Measurements from ENCODE around the gene MYO7B. TPM values are rescaled to one million over a fixed set of nuclear protein-coding genes. Genes with fewer than 3 reads are reported as not detected.

The MYO7B gene
- total and polyA plus RNA-seq, 2 experiments from 2014 or later, result 17.6 to 20.1 TPM

DNA sequence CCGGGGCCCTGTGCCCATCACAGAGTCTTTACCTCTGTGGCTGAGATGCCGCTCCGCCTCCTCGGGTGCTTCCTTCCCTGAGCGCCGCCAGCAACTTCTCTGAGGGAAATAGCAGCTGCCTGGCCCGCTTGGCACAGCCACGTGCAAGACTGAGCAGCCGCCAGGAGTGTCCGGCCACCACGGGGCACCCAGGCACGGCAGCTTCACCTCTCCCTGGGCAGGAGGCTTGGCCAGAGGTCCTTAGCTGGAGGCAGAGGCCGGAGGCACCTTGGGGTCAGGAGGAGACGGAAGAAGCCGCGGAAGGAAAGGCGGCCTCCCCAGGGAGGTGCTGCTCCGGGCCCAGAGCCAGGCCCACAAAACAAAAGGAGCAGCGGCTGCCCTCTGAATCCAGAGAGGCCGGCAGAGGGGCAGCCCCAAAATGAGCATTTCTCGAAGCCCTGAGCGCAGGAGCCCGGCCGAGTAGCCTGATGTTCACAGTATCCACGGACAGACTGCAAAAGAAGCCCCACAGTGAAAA, 145.9 kb downstream of the MYO7B start:
- Histone ChIP-seq H3K4me2 (peak overlapping the region; percentile 35), H2AFZ (no peak overlapping the region), H3K9me3 (ENCODE audit: low read depth) (no peaks in the 10 kb centered on the region), H3K9me2 (replicated peaks; ENCODE audit: insufficient read depth) (no peaks in the 10 kb centered on the region), H3K4me1 (ENCODE audit: insufficient read depth) (peaks cover 36% of the 10 kb centered on the region), H3K4me3 (no peak overlapping the region), H3K36me3 (replicated peaks; ENCODE audit: insufficient read depth, low read depth) (no peaks in the 10 kb centered on the region), H4K20me1 (ENCODE audit: insufficient read depth, poor library complexity, severe bottlenecking) (no peaks in the 10 kb centered on the region), H3K27me3 (peaks cover 20% of the 10 kb centered on the region), H3K79me2 (no peaks in the 10 kb centered on the region), H3K27ac (peak overlapping the region; percentile 52)
- no peak for DNase-seq (ENCODE audit: low spot score)
- WGBS (ENCODE audit: low lambda C conversion rate, missing lambda C conversion rate), result 82% methylated on average over 25 of the region's 25 CpGs
- TF ChIP-seq EZH2 (IDR thresholded peaks at IDR 0.05; ENCODE audit: borderline replicate concordance) (no peak), EZH2phosphoT487 (IDR thresholded peaks at IDR 0.05; ENCODE audit: low read depth, severe bottlenecking, unreplicated experiment) (no peak)
- TF ChIP-seq, protein P1, sequence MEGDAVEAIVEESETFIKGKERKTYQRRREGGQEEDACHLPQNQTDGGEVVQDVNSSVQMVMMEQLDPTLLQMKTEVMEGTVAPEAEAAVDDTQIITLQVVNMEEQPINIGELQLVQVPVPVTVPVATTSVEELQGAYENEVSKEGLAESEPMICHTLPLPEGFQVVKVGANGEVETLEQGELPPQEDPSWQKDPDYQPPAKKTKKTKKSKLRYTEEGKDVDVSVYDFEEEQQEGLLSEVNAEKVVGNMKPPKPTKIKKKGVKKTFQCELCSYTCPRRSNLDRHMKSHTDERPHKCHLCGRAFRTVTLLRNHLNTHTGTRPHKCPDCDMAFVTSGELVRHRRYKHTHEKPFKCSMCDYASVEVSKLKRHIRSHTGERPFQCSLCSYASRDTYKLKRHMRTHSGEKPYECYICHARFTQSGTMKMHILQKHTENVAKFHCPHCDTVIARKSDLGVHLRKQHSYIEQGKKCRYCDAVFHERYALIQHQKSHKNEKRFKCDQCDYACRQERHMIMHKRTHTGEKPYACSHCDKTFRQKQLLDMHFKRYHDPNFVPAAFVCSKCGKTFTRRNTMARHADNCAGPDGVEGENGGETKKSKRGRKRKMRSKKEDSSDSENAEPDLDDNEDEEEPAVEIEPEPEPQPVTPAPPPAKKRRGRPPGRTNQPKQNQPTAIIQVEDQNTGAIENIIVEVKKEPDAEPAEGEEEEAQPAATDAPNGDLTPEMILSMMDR (IDR thresholded peaks at IDR 0.05; ENCODE audit: poor library complexity), result no peak

DNA sequence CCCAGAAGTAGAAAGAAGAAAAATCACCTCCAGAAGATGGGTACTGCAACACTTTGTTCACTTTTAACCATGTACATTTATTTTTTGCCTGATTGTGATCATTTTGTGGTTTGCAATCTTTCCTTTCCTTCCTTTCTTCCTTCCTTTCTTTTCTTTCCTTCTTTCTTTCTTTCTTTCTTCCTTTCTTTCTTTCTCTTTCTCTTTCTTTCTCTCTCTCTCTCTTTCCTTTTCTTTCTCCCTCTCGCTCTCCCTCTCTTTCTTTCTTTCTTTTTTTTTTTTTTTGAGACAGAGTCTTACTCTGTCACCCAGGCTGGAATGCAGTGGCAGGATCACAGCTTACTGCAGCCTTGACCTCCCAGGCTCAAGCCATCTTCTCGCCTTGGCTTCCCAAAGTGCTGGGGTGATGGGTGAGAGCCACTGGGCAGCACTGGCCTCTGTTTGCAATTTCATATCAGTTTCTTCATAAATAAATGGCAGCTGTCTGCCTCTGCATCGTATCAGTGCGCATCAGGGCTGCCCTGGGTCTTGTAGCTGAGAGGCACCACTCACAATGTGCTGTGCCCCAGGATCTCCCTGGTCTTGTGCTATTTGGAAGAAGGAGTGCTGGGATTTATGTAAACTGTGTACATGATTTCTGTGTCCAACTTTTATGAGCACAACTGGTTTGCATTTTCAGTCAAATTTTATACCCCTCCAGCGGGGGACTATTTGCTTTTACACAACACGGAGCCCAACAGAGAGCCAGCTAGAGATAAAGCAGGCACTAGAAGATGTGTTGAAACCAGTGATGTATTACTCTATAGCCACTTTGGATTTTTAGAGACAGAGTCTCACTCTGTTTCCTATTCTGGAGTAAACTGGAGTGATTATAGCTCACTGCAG, 146.7 kb downstream of the MYO7B start:
- TF ChIP-seq, protein P1 (IDR thresholded peaks at IDR 0.05; ENCODE audit: poor library complexity), result no peak
- TF ChIP-seq EZH2 (IDR thresholded peaks at IDR 0.05; ENCODE audit: borderline replicate concordance) (no peak), EZH2phosphoT487 (IDR thresholded peaks at IDR 0.05; ENCODE audit: low read depth, severe bottlenecking, unreplicated experiment) (no peak)
- Histone ChIP-seq H3K27ac (peak overlapping the region; percentile 55), H3K36me3 (replicated peaks; ENCODE audit: insufficient read depth, low read depth) (no peaks in the 10 kb centered on the region), H3K9me2 (replicated peaks; ENCODE audit: insufficient read depth) (no peaks in the 10 kb centered on the region), H3K4me3 (no peak overlapping the region), H3K4me2 (peak overlapping the region; percentile 35), H4K20me1 (ENCODE audit: insufficient read depth, poor library complexity, severe bottlenecking) (no peaks in the 10 kb centered on the region), H3K4me1 (ENCODE audit: insufficient read depth) (peaks cover 36% of the 10 kb centered on the region), H3K9me3 (ENCODE audit: low read depth) (no peaks in the 10 kb centered on the region), H3K27me3 (peaks cover 12% of the 10 kb centered on the region), H3K79me2 (no peaks in the 10 kb centered on the region), H2AFZ (no peak overlapping the region)
- WGBS (ENCODE audit: low lambda C conversion rate, missing lambda C conversion rate), result 40% methylated on average over 6 of the region's 6 CpGs
- DNase-seq (ENCODE audit: low spot score), result no peak

DNA sequence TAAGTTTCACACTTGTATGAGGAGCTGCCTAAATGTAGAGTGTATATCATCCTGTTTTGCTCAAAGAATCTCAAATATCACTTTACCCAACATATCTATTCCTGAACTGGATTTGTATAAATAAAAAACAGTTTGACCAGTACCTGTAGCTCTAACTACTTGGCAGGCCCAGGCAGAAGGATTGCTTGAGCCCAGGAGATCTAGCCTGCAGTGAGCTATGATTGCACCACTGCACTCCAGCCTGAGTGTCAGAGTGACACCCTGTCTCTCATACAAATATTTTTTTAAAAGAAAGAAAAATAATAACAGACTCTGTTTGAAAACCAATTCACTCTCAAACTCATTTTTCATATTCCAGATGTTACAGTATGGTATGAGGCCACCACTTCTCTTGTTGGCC, 147.6 kb downstream of the MYO7B start:
- Histone ChIP-seq H3K9me3 (ENCODE audit: low read depth) (no peaks in the 10 kb centered on the region), H3K27ac (peak overlapping the region; percentile 55), H4K20me1 (ENCODE audit: insufficient read depth, poor library complexity, severe bottlenecking) (no peaks in the 10 kb centered on the region), H3K36me3 (replicated peaks; ENCODE audit: insufficient read depth, low read depth) (no peaks in the 10 kb centered on the region), H3K4me3 (no peak overlapping the region), H3K4me2 (no peak overlapping the region), H3K79me2 (no peaks in the 10 kb centered on the region), H3K27me3 (peaks cover 3% of the 10 kb centered on the region), H2AFZ (no peak overlapping the region), H3K4me1 (ENCODE audit: insufficient read depth) (peaks cover 36% of the 10 kb centered on the region), H3K9me2 (replicated peaks; ENCODE audit: insufficient read depth) (no peaks in the 10 kb centered on the region)
- no peak for DNase-seq (ENCODE audit: low spot score)
- TF ChIP-seq, protein P1 (IDR thresholded peaks at IDR 0.05; ENCODE audit: poor library complexity), result no peak
- TF ChIP-seq EZH2 (IDR thresholded peaks at IDR 0.05; ENCODE audit: borderline replicate concordance) (no peak), EZH2phosphoT487 (IDR thresholded peaks at IDR 0.05; ENCODE audit: low read depth, severe bottlenecking, unreplicated experiment) (no peak)

Data from hepatocyte (in vitro differentiated cells).